A549 (cell line): ENCODE data around the gene SERBP1. TPM values are rescaled to one million over a fixed set of nuclear protein-coding genes. Genes with fewer than 3 reads are reported as not detected.

Source experiments
- ATAC-seq, 2 experiments: fragments of 200-7000 bp in 1 of 2; fragments of >200 bp in 1 of 2; cut with Nextera tagmentation in 1 of 2; cut with Tn5 transposase in 1 of 2; 3 replicates each; pipeline versions ENCODE4 v1.8.0 to v1.9.1; 2018 to 2020; ENCODE audit warnings: mild to moderate bottlenecking in 1 of 2, moderate library complexity in 1 of 2
- CTCF ChIA-PET: fragments of 300-600 bp; sonication (Branson Sonifier 250); formaldehyde crosslinking; extraction: SDS; loops from one replicate; lab custom pipeline; 2021; ENCODE audit warnings: antibody characterized with exemption, inconsistent platforms; lab: Yijun Ruan, JAX
- POLR2A ChIA-PET: fragments of 350-600 bp; formaldehyde crosslinking; extraction: SDS; loops from one replicate; lab custom pipeline; 2021; ENCODE audit warnings: antibody characterized with exemption, inconsistent platforms; lab: Yijun Ruan, JAX
- DNase-seq, 2 experiments: peaks; one replicate each; pipeline versions ENCODE4 v3.0.0 to v3.0.0-alpha.2; 2011 to 2016; ENCODE audit warnings: low read depth in 1 of 2, low spot score in 1 of 2
- FAIRE-seq: peaks from 2 replicates; lab custom pipeline; 2011; peaks lifted over from hg19 to GRCh38; lab: Jason Lieb, UNC
- H3K27ac ChIP-seq, 2 experiments: fragments of >200 bp; sonication (Bioruptor Twin); formaldehyde crosslinking; 3 replicates each; pipeline ENCODE4 v1.5.1; 2016 to 2017
- H3K4me1 ChIP-seq: fragments of >200 bp; sonication (Bioruptor Twin); formaldehyde crosslinking; 3 replicates; pipeline ENCODE4 v1.6.1; 2016
- H3K4me2 ChIP-seq: fragments of >200 bp; sonication (Bioruptor Twin); formaldehyde crosslinking; 3 replicates; pipeline ENCODE4 v1.6.1; 2016
- H3K4me3 ChIP-seq: fragments of >200 bp; sonication (Bioruptor Twin); formaldehyde crosslinking; 3 replicates; pipeline ENCODE4 v1.5.1; 2016
- H3K9me3 ChIP-seq: fragments of >200 bp; sonication (Bioruptor Twin); formaldehyde crosslinking; 3 replicates; pipeline ENCODE4 v1.6.1; 2016
- ATOH8 ChIP-seq: fragments of 250-450 bp; sonication (Bioruptor Pico); IDR thresholded peaks from 2 replicates; pipeline ENCODE4 v1.5.0; 2020; ENCODE audit warnings: low read depth, mild to moderate bottlenecking, moderate library complexity
- BCL3 ChIP-seq: fragments of >200 bp; sonication (Bioruptor Twin); formaldehyde crosslinking; IDR thresholded peaks from 3 replicates; pipeline ENCODE4 v1.6.1; 2016
- BHLHE40 ChIP-seq: IDR thresholded peaks from 2 replicates; pipeline ENCODE4 v1.6.1; 2012; ENCODE audit warnings: low read depth, low read length, inconsistent platforms
- CBX2 ChIP-seq: fragments of 200-600 bp; sonication (generic); IDR thresholded peaks from 2 replicates; pipeline ENCODE4 v1.6.1; 2016; ENCODE audit warnings: low read depth, mild to moderate bottlenecking, borderline replicate concordance
- CBX8 ChIP-seq: fragments of 200-600 bp; sonication (generic); IDR thresholded peaks from 2 replicates; pipeline ENCODE4 v1.6.1; 2016
- CHD4 ChIP-seq: fragments of 200-600 bp; sonication (generic); IDR thresholded peaks from 2 replicates; pipeline ENCODE4 v1.6.1; 2016; ENCODE audit warnings: antibody characterized with exemption, mild to moderate bottlenecking, borderline replicate concordance
- E2F6 ChIP-seq: IDR thresholded peaks from 2 replicates; pipeline ENCODE4 v1.6.1; 2012; ENCODE audit warnings: low read depth, borderline replicate concordance
- EHF ChIP-seq: fragments of 250-450 bp; sonication (Bioruptor Pico); IDR thresholded peaks from 2 replicates; pipeline ENCODE4 v1.5.0; 2020; ENCODE audit warnings: mild to moderate bottlenecking
- EHMT2 ChIP-seq: fragments of 200-600 bp; sonication (generic); IDR thresholded peaks from 2 replicates; pipeline ENCODE4 v1.6.1; 2016; ENCODE audit warnings: antibody characterized with exemption, low read depth, mild to moderate bottlenecking, moderate library complexity
- ELK1 ChIP-seq: fragments of 150-350 bp; IDR thresholded peaks from 2 replicates; pipeline ENCODE4 v1.6.1; 2014; ENCODE audit warnings: low read depth, mild to moderate bottlenecking, low read length
- EP300 ChIP-seq, 2 experiments: fragments of >200 bp; sonication (Bioruptor Twin); formaldehyde crosslinking; IDR thresholded peaks; 2 replicates in 1 of 2; 3 replicates in 1 of 2; pipeline ENCODE4 v1.6.1; 2016 to 2017
- ESRRA ChIP-seq: fragments of 150-350 bp; IDR thresholded peaks from 2 replicates; pipeline ENCODE4 v1.6.1; 2014; ENCODE audit warnings: mild to moderate bottlenecking, low read length, borderline replicate concordance
- FOSL2 ChIP-seq, 2 experiments: fragments of 450-650 bp in 1 of 2; fragments of >200 bp in 1 of 2; sonication (Bioruptor Twin) in 1 of 2; formaldehyde crosslinking; IDR thresholded peaks; 2 replicates each; pipeline versions ENCODE4 v1.5.0 to v1.6.1; 2016 to 2020; ENCODE audit warnings: mild to moderate bottlenecking in 1 of 2, moderate library complexity in 1 of 2
- HEYL ChIP-seq: fragments of 250-450 bp; sonication (Bioruptor Pico); IDR thresholded peaks from 2 replicates; pipeline ENCODE4 v1.8.0; 2021; ENCODE audit warnings: mild to moderate bottlenecking, moderate library complexity
- HOXB13 ChIP-seq: fragments of 250-450 bp; sonication (Bioruptor Pico); IDR thresholded peaks from 2 replicates; pipeline ENCODE4 v1.5.0; 2020; ENCODE audit warnings: low read depth, mild to moderate bottlenecking, moderate library complexity
- JUNB ChIP-seq: fragments of >200 bp; sonication (Bioruptor Twin); formaldehyde crosslinking; IDR thresholded peaks from 2 replicates; pipeline ENCODE4 v1.6.1; 2016
- KDM1A ChIP-seq: fragments of 200-600 bp; sonication (generic); IDR thresholded peaks from 2 replicates; pipeline ENCODE4 v1.6.1; 2016; ENCODE audit warnings: low read depth, mild to moderate bottlenecking
- MAFK ChIP-seq: fragments of 450-650 bp; IDR thresholded peaks from 2 replicates; pipeline ENCODE4 v1.6.1; 2014; ENCODE audit not compliant: partially characterized antibody
- MAZ ChIP-seq: fragments of 150-350 bp; IDR thresholded peaks from 2 replicates; pipeline ENCODE4 v1.6.1; 2014; ENCODE audit warnings: antibody characterized with exemption, low read depth, low read length, borderline replicate concordance
- PHF8 ChIP-seq: fragments of 200-600 bp; sonication (generic); IDR thresholded peaks from 2 replicates; pipeline ENCODE4 v1.6.1; 2016; ENCODE audit warnings: low read depth, mild to moderate bottlenecking, antibody characterized with exemption, moderate library complexity, borderline replicate concordance
- POLR2AphosphoS2 ChIP-seq: conservative IDR thresholded peaks from 2 replicates; pipeline ENCODE4 v1.6.1; 2012; ENCODE audit warnings: low read length, improper control_type of control experiment, inconsistent platforms
- RAD21 ChIP-seq, 2 experiments: fragments of >200 bp in 1 of 2; sonication (Bioruptor Twin) in 1 of 2; formaldehyde crosslinking in 1 of 2; IDR thresholded peaks in 1 of 2; conservative IDR thresholded peaks in 1 of 2; 2 replicates in 1 of 2; 3 replicates in 1 of 2; pipeline ENCODE4 v1.6.1; 2012 to 2018; ENCODE audit warnings: inconsistent platforms in 1 of 2
- RARB ChIP-seq: fragments of 250-450 bp; sonication (Bioruptor Pico); IDR thresholded peaks from 2 replicates; pipeline ENCODE4 v1.8.0; 2021; ENCODE audit warnings: mild to moderate bottlenecking, moderate library complexity
- RFX5 ChIP-seq: fragments of 450-650 bp; IDR thresholded peaks from 2 replicates; pipeline ENCODE4 v1.7.1; 2014; ENCODE audit warnings: antibody characterized with exemption, mild to moderate bottlenecking, moderate library complexity
- SMC3 ChIP-seq: fragments of >200 bp; sonication (Bioruptor Twin); formaldehyde crosslinking; IDR thresholded peaks from 3 replicates; pipeline ENCODE4 v1.6.1; 2018; ENCODE audit warnings: inconsistent platforms
- SREBF2 ChIP-seq: fragments of 450-650 bp; IDR thresholded peaks from 2 replicates; pipeline ENCODE4 v1.6.1; 2014; ENCODE audit warnings: mild to moderate bottlenecking, moderate library complexity
- TFCP2L1 ChIP-seq: fragments of 250-450 bp; sonication (Bioruptor Pico); IDR thresholded peaks from 2 replicates; pipeline ENCODE4 v1.5.0; 2021; ENCODE audit warnings: mild to moderate bottlenecking
- TP53 ChIP-seq: fragments of 250-450 bp; sonication (Bioruptor Pico); IDR thresholded peaks from 2 replicates; pipeline ENCODE4 v1.5.0; 2021; ENCODE audit warnings: mild to moderate bottlenecking, moderate library complexity
- ZSCAN20 ChIP-seq: fragments of 250-450 bp; sonication (Bioruptor Pico); IDR thresholded peaks from 2 replicates; pipeline ENCODE4 v1.8.0; 2022; ENCODE audit warnings: mild to moderate bottlenecking, moderate library complexity
- WGBS: methylation state at CpG from one replicate; pipeline ENCODE4 v1.1.6; 2017; ENCODE audit errors: missing lambda C conversion rate; 5-methylcytosine and 5-hydroxymethylcytosine counted together
- polyA plus RNA-seq, 4 experiments: library from polyadenylated mRNA; depleted of rRNA in 3 of 4; stranded (reverse); fragments of >200 nt; fragmentation: RNase III in 1 of 4; extraction: RNeasy Plus Mini Kit Qiagen cat#74134 plus additional on column Dnase treatment in 1 of 4; gene quantifications; 2 replicates in 3 of 4; 3 replicates in 1 of 4; pipeline ENCODE4 v1.2.3, GENCODE V29; 2011 to 2017

The SERBP1 gene
- polyA plus RNA-seq, 2 of the 4 experiments (the other 2 are of a cell fraction), result 237 to 333 TPM

DNA sequence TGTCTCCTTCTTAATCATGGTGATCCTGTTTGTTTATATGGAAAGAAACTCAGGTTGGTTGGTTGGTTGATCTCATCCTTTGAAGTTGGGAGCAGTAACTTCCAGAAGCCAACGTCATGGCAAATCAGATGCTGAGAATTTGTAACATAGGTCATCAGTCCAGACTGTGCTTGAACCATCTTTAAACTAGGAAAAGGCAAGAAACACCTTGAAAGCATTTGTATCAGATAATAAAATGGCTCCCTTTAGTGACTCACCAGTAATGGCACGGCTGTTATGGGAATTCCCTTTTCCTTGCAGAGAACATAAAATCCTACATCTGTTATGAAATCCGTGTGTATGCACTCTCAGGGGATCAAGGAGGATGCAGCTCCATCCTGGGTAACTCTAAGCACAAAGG is 58.1 kb downstream of the SERBP1 start:
- peak in 1 of 2 experiments; percentile 7 for DNase-seq
- peak in 1 of 2 experiments; percentile 51; a peak in 2 of 6 replicates for ATAC-seq
- Histone ChIP-seq H3K4me2 (no peak overlapping the region), H3K27ac (no peak overlapping the region), H3K4me1 (peaks cover 10% of the 10 kb centered on the region; the same call in 1 of the 3 replicates), H3K9me3 (no peaks in the 10 kb centered on the region), H3K4me3 (no peak overlapping the region)
- POLR2A ChIA-PET, result no interaction called here
- 30% methylated on average over 3 of the region's 3 CpGs for WGBS
- no peak for TF ChIP-seq ZSCAN20 (CRISPR knock-in tag)
- no peak for TF ChIP-seq TFCP2L1 (CRISPR knock-in tag)
- TF ChIP-seq ELK1, result no peak
- no peak for TF ChIP-seq POLR2AphosphoS2
- no peak for TF ChIP-seq ATOH8 (CRISPR knock-in tag)
- TF ChIP-seq CHD4, result no peak
- TF ChIP-seq KDM1A, result no peak
- no peak for TF ChIP-seq BHLHE40
- no peak for TF ChIP-seq SREBF2
- no peak for TF ChIP-seq E2F6
- TF ChIP-seq EP300 (IDR thresholded peaks at IDR 0.05), result no peak
- no peak for TF ChIP-seq RFX5
- TF ChIP-seq PHF8, result no peak
- TF ChIP-seq SMC3, result no peak
- no peak for TF ChIP-seq ESRRA
- no peak for TF ChIP-seq CBX2
- no peak for TF ChIP-seq EHF (CRISPR knock-in tag)
- TF ChIP-seq MAFK, result no peak
- CTCF ChIA-PET, result interaction anchor here (1.0 kb wide), 1 partner anchor 107 kb away, joined by 3 read pairs; no protein-coding TSS in a partner anchor
- FAIRE-seq, result no peak

GRCh38 chr1:67371681-67372080 is 58.5 kb downstream of the SERBP1 start:
- Histone ChIP-seq H3K4me2 (no peak overlapping the region), H3K4me3 (no peak overlapping the region), H3K27ac (no peak overlapping the region), H3K4me1 (peaks cover 14% of the 10 kb centered on the region; the same call in 1 of the 3 replicates), H3K9me3 (no peaks in the 10 kb centered on the region)
- no peak for TF ChIP-seq HOXB13 (CRISPR knock-in tag)
- TF ChIP-seq TP53 (CRISPR knock-in tag), result no peak
- TF ChIP-seq ESRRA, result no peak
- no peak for TF ChIP-seq EHF (CRISPR knock-in tag)
- TF ChIP-seq HEYL (CRISPR knock-in tag), result no peak
- TF ChIP-seq CBX8, result no peak
- no peak for TF ChIP-seq ATOH8 (CRISPR knock-in tag)
- no peak for TF ChIP-seq FOSL2 (IDR thresholded peaks at IDR 0.05)
- TF ChIP-seq FOSL2 (CRISPR knock-in tag; IDR thresholded peaks at IDR 0.05), result no peak
- no peak for TF ChIP-seq BCL3
- TF ChIP-seq PHF8, result no peak
- TF ChIP-seq EHMT2, result no peak
- no peak for TF ChIP-seq MAZ
- TF ChIP-seq RFX5, result no peak
- no peak for TF ChIP-seq RARB (CRISPR knock-in tag)
- TF ChIP-seq POLR2AphosphoS2, result no peak
- TF ChIP-seq JUNB, result no peak
- TF ChIP-seq CBX2, result no peak
- no peak for TF ChIP-seq RAD21 (conservative IDR thresholded peaks at IDR 0.05 in 1 of 2, IDR thresholded peaks at IDR 0.05 in 1 of 2)
- TF ChIP-seq TFCP2L1 (CRISPR knock-in tag), result no peak
- ATAC-seq, result no peak
- no peak for FAIRE-seq
- CTCF ChIA-PET, result interaction anchor here (1.0 to 1.1 kb wide), 2 partner anchors 18 to 106 kb away, joined by 3 read pairs; no protein-coding TSS in a partner anchor
- WGBS, result 73% methylated on average over 5 of the region's 5 CpGs
- no peak for DNase-seq
- POLR2A ChIA-PET, result no interaction called here
